Fibroblast of skin of abdomen (primary cell): ENCODE measurements around the gene SET.
A peak's percentile ranks its signal among the peaks of the same experiment; 100 is the strongest.
"Not testable (repeated sequence)": the region's sequence is repeated elsewhere in the genome, so short reads cannot be mapped to it uniquely, and the experiment has no call there.

Experiments
- DNase-seq: peaks from one replicate; pipeline ENCODE4 v3.0.0-alpha.2; 2013

SET gene

GRCh38 chr9:128689293-128689774 is 312 bp downstream of the SET start:
- DNase-seq: no peak

DNA sequence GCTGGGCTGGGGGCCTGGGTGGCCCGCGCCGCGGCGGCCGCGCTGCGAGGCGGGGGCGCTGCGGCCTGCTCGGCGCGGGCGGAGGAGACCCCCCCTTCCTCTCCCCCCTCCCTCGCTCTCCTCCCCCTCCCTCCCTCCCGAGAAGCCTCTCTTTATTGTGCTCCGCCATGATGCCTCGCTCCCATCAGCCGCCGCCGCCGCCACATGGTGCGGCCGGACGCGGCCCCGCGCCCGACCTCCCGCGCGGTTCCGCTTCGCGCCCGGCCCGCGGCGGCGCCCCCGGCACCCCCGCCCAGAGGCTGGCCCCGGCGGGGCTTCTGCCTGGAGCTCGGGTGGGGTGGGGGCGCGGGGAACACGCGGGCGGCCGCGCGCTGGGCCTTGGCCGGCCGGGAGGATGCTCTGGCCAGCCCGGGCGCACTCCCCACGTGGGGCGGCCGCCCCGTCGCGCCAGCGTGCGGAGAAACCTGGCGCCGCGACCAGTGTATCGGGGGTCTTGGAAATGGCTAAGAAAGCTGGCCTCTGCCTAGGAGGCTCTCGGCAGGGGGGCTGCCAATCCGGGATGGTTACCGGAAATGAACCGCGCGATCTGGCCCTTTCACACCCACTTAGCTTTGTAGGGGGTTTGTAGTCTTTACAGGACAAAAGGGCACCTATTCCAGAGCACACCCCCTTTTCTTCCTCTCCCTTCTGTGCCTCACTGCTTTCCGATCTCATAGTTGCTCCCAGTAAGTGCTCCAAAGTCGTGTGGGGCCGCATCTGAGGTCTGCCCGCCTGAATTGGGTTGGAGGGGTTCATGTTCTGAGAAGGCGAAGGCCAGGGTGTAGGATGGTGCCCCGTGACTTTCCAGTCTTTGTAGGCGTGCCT is 1.0 kb downstream of the SET start:
- peak; percentile 59 for DNase-seq

DNA sequence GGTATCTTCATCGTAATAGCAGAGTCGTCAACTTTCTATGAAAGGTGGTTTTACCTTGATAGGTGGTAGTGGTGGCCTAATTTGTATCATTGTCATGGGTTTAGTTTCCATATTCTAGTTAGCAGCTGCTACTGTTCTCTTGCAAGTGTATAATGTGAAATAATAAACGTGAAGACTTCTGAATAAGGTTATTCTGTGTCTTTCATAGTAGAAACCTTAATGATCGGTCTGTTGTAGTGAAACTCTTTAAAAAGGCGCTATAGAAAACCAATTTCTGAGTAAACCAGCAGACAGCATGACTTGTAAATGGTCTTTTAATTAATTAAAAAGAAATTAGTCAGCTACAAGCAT is 1.6 kb downstream of the SET start:
- DNase-seq: no peak

- not testable (repeated sequence) for DNase-seq
Measured at GRCh38 chr9:128693738-128694137, 4.7 kb downstream of the SET start.

GRCh38 chr9:128694344-128694743 is 5.3 kb downstream of the SET start:
- no peak for DNase-seq

DNA sequence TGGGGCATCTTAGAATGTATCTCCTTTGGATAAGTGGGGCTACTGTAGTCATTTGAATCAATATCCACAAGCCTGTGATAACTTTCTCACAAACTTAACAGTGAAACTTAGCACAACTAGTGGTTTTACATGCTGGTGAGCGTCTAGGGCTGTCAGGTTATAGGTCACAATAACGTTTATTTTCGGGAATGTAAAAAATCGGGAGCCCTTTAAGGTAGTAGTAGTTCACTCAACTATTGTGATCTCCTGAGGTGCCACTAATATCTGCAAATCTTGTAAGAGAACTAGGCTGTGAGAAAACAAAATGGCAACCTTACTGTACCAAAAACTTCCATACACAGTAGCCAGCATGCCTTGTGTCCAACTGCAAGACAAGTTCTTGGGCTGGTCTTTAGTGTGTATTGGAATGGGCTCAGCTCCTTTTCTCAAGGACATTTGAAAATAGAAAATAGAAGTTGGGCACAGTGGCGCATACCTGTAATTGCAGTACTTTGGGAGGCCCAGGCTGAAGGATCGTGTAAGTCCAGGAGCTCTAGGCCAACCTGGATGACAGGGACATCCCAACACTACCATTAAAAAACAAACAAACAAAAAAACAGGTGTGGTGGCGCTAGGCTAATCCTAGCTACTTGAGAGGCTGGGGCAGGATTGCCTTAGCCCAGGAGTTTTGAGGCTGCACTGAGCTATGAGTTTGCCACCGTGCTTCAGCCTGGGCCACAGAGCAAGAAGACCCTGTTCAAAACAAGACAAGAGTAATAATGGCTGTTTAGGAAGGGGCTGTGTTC is 8.1 kb downstream of the SET start:
- no peak for DNase-seq

GRCh38 chr9:128699096-128699795 is 10.2 kb downstream of the SET start:
- not testable (repeated sequence) for DNase-seq

- no peak for DNase-seq
Measured at GRCh38 chr9:128701227-128701854, 12.3 kb downstream of the SET start.

GRCh38 chr9:128702445-128702948 is 13.5 kb downstream of the SET start, which contains the start of gene PKN3:
PKN3 (plus strand) TSS chr9:128702503; CDS start chr9:128702916, 413 bp downstream.
- peak; percentile 77 for DNase-seq

DNA sequence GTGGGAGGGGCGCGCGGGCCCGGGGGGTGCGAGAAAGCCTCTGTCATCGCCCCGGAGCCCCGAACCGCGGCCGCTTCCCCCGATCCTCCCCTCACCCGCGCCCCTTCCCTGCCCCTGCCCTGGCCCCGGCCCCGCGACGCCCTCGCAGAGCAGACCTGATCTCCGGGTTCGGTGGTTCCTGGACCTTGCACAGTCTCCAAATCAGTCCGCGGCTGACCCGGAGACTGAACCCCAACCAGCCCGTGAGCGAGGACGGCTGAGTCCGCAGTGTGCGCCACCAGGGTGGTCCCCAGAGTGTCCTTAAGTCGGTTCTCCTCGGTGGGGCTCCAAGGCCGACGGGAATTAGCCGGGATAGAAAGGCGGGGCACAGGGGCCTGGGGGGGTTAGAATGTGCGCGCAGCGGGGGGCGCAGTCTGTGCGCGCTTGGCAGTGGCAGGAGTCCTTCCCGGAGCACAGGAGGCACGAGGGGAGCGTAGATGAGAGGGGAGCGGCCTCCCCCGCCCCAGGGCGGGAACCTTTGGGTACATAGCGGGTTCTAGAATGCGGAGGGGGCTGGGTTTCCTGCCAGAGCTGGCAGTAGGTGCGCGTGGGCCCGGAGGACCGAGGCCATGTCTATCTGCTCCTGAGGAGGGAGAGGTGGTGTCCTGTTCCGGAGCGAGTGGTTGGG is 14.1 kb downstream of the SET start:
- DNase-seq: peak; percentile 14

GRCh38 chr9:128703616-128704355 is 14.8 kb downstream of the SET start:
- no peak for DNase-seq

- no peak for DNase-seq
Measured at GRCh38 chr9:128704356-128704670, 15.3 kb downstream of the SET start.

DNA sequence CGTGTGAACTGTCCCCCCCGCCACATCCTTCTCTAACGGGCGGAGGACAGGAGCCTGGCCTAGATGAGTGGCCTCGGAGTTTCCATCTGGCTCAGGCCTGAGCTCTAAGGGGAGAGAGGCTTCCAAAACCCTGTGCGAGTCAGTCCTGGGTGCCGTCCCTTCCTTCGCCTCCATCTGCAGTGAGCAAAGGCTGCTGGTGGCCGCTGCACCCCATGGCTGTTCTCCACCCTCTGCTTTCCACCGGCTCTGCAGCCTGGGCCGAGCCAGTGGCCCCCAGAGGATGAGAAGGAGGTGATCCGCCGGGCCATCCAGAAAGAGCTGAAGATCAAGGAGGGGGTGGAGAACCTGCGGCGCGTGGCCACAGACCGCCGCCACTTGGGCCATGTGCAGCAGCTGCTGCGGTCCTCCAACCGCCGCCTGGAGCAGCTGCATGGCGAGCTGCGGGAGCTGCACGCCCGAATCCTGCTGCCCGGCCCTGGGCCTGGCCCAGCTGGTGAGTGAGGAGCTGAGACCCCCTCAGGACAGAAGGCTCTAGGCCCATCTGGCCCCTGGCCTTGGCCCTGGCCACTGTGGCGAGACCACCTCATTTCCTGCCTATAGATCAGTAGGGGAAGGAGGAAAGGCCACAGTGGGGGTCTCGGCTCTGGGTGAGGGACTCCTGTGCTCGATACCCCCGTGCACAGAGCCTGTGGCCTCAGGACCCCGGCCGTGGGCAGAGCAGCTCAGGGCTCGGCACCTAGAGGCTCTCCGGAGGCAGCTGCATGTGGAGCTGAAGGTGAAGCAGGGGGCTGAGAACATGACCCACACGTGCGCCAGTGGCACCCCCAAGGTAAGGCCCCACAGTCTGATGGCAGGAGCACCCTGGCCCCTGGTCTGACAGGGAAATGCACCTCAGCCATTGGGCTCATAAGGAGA is 16.3 kb downstream of the SET start:
- no peak for DNase-seq

GRCh38 chr9:128706045-128706444 is 17.0 kb downstream of the SET start:
- DNase-seq: no peak

DNA sequence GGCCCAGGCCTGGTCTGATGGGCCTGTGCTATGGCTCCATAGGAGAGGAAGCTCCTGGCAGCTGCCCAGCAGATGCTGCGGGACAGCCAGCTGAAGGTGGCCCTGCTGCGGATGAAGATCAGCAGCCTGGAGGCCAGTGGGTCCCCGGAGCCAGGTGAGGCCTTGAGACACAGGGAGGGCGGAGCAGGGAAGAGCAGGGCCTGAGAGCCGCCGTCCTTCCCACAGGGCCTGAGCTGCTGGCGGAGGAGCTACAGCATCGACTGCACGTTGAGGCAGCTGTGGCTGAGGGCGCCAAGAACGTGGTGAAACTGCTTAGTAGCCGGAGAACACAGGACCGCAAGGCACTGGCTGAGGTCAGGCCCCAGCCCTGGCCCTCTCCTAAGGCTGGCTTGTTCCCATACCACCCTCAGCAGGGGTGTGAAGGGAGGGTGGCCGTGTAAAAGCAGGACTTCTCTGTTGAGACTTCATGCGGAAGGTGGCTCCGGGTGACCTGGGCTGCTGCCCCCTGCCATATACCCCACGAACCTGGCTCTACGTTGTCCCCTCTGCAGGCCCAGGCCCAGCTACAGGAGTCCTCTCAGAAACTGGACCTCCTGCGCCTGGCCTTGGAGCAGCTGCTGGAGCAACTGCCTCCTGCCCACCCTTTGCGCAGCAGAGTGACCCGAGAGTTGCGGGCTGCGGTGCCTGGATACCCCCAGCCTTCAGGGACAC is 17.8 kb downstream of the SET start:
- no peak for DNase-seq

DNA sequence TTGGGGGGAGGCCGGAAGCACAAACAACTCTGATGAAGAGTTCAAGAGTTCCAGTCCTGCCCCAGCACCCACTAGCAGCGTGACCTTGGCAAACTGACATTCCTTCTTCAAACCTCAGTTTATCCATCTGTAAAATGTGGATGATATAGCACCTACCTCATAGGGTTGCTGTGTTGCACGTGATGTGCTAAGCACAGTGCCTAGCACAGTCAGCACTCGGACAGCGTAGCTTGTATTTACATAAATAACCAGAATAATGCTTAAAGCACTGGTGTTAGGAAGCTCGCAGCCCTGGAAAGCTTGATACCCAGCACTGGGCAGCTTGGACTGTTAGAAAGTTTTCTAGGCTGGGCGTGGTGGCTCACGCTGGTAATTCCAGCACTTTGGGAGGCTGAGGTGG is 18.4 kb downstream of the SET start:
- DNase-seq: no peak

- no peak for DNase-seq
Measured at GRCh38 chr9:128712451-128713410, 23.7 kb downstream of the SET start.

DNA sequence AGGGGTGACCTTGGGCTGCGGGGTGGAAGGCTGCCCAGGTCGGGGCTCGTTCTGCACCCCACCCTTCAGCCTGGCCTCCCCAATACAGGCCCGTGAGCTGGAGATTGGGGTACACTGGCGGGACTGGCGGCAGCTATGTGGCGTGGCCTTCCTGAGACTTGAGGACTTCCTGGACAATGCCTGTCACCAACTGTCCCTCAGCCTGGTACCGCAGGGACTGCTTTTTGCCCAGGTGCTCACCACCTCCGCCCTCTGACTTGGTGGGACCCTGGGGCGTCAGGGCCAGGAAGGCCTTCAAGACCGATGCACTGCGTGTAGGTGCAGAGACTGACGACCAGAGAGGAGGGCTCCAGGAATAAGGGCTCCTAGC is 24.4 kb downstream of the SET start:
- DNase-seq: no peak
